Right lobe of liver (tissue), 4 donors: ENCODE results near the gene RPA1.

Experiments
- CTCF ChIP-seq, 4 donors: fragments of 200-600 bp in 3 of 4; fragments of 450-650 bp in 1 of 4; IDR thresholded peaks; one replicate each; pipeline versions ENCODE4 v1.5.1 to v1.8.0; 2016 to 2022; ENCODE audit warnings: antibody characterized with exemption in 4 of 4, mild to moderate bottlenecking in 2 of 4
- POLR2A ChIP-seq: fragments of 450-650 bp; IDR thresholded peaks from one replicate; pipeline ENCODE4 v1.6.1; 2017; ENCODE audit warnings: antibody characterized with exemption, mild to moderate bottlenecking
- donor health status: DM: no; HTN: no; CAD: no.
- donor health status: DM: no; HTN: no; CAD: no.
- donor health status: DM: no; HTN: yes; CAD: no.

DNA sequence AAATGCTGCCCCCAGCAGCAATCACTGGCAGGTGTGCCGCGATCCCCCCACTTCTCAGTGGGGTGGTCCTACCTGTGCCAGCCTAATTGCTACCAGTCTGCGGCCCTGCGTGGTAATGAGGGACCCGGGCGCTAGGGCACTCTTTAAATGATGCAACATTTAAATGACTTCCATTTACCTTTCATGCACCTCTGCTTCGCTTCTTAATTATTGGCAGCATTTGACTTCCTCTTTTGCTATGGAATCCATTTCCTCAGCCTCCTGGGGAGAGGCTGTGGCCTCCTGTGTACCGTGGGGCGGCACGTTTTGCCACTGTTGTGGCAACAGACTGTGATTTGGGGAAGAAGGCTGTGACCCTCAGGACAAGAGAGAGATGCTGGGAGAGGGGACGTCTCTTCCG is 86.1 kb downstream of the RPA1 start:
- TF ChIP-seq CTCF (IDR thresholded peaks at IDR 0.05) (no peak), POLR2A (no peak)
